GM19099 (cell line): ENCODE data around the gene TNFRSF25.

Source experiments
- POLR2A ChIP-seq: IDR thresholded peaks from 3 replicates; pipeline ENCODE4 v1.6.1; 2011; ENCODE audit warnings: low read depth; ENCODE audit not compliant: insufficient read length; ENCODE audit errors: extremely low read depth

The TNFRSF25 gene

GRCh38 chr1:6471086-6471969, 5.4 kb upstream of the TNFRSF25 start:
- TF ChIP-seq POLR2A, result no peak

GRCh38 chr1:6470132-6471085, 4.4 kb upstream of the TNFRSF25 start:
- no peak for TF ChIP-seq POLR2A

- TF ChIP-seq POLR2A, result no peak
These were observed 2.9 kb upstream of the TNFRSF25 start for GRCh38 chr1:6468729-6469461.

- no peak for TF ChIP-seq POLR2A
These were observed 2.0 kb upstream of the TNFRSF25 start for GRCh38 chr1:6467744-6468688.

GRCh38 chr1:6467224-6467623, 1.3 kb upstream of the TNFRSF25 start:
- TF ChIP-seq POLR2A, result no peak

- TF ChIP-seq POLR2A, result no peak
These were observed 778 bp upstream of the TNFRSF25 start for GRCh38 chr1:6466751-6467150.

- no peak for TF ChIP-seq POLR2A
These were observed 440 bp downstream of the TNFRSF25 start for GRCh38 chr1:6465461-6466005.

- no peak for TF ChIP-seq POLR2A
These were observed 1.1 kb downstream of the TNFRSF25 start for GRCh38 chr1:6464915-6465314.

DNA sequence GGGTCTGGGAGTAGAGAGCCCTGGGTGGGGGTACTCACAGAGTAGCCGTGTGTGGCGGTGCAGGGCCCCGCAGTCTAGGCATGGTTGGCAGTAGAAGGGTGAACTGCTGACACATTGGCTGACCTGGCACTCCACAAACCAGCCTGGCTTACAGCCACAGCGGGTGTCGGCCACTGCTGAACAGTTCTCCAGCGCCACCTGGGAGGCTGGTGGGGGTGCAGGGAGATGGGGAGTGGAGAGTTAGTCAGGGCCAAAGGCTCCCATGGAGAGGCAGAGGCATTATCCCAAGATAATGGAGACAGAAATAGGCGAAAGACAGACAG, 1.5 kb downstream of the TNFRSF25 start:
- no peak for TF ChIP-seq POLR2A

GRCh38 chr1:6463120-6463412, 2.9 kb downstream of the TNFRSF25 start:
- no peak for TF ChIP-seq POLR2A

DNA sequence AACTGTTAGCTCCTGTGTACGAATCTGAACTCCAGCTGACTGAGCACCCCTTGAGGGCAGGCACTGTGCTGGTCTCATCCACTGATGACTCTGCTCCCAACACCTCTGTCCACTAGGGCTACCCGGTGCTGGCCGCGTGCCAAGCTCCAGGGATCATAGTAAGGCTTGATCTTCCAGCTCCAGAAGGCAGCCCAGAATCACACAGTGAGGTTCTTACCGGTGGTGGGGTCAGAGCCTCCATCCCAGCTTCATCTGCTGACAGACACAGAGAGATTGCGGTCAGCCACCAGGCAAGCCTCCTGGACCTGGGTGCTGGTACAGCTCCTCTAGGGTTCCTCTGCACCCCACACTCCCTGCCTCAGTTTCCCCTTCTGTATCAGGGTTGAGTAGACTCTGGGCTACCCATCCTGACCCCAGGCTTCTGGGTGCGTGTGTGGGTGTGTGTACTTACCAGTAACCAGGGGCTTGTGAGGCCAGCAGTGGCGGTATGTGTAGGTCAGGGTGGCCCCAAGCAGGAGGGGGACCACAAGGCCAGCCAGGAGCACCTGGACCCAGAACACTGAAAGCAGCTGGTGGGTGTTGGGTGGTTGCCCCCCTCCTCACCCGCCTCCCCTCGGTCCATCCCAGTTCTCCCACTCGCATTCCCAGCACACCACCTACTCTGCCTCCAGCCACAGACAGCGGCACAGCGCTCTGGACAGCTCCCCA, 3.4 kb downstream of the TNFRSF25 start:
- no peak for TF ChIP-seq POLR2A

GRCh38 chr1:6461538-6462411, 4.2 kb downstream of the TNFRSF25 start:
- TF ChIP-seq POLR2A, result no peak
